ENCODE data around the gene GOLGA7B.

DNA sequence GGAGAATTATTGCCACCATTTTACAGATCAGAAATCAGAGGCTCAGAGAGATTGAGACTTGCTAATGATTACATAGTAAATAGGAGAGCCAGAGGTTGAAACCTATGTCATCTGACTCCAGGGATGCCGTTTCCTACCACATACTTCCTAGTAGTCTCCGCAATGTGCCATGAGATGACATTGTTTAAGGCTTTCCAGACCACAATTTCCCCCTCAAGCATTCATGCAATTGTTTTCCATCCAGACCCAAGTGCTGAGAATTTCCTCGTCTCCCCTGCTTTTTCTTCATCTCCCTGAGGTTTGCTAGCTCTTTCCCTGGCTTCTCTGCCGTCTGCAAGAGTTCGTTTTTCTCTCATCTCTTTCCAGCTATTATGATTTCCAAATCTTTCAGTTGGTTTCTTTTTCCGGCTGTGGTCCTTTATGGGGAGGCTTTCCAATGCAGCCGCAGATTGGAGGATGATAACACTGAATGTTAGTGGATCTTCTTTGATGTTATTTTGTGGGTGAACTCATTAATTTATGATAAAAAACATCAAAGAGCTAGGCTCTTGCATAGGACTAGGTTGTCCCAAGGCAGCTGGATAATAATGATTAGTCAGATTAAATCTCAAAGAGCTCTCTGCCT is 6.9 kb upstream of the GOLGA7B start:
- no peak for TF ChIP-seq ESRRG (CRISPR knock-in tag; IDR thresholded peaks at IDR 0.05)
- no peak for TF ChIP-seq RARB (CRISPR knock-in tag; IDR thresholded peaks at IDR 0.05)
- TF ChIP-seq, protein P1, sequence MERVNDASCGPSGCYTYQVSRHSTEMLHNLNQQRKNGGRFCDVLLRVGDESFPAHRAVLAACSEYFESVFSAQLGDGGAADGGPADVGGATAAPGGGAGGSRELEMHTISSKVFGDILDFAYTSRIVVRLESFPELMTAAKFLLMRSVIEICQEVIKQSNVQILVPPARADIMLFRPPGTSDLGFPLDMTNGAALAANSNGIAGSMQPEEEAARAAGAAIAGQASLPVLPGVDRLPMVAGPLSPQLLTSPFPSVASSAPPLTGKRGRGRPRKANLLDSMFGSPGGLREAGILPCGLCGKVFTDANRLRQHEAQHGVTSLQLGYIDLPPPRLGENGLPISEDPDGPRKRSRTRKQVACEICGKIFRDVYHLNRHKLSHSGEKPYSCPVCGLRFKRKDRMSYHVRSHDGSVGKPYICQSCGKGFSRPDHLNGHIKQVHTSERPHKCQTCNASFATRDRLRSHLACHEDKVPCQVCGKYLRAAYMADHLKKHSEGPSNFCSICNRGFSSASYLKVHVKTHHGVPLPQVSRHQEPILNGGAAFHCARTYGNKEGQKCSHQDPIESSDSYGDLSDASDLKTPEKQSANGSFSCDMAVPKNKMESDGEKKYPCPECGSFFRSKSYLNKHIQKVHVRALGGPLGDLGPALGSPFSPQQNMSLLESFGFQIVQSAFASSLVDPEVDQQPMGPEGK (CRISPR knock-in tag; IDR thresholded peaks at IDR 0.05; ENCODE audit: borderline replicate concordance): no peak
- TF ChIP-seq ZC3H10 (CRISPR knock-in tag; IDR thresholded peaks at IDR 0.05): no peak
- no peak for TF ChIP-seq ARNTL (CRISPR knock-in tag; IDR thresholded peaks at IDR 0.05; ENCODE audit: borderline replicate concordance, low read depth)
- TF ChIP-seq OSR1 (CRISPR knock-in tag; IDR thresholded peaks at IDR 0.05): no peak
- no peak for TF ChIP-seq CSDC2 (CRISPR knock-in tag; IDR thresholded peaks at IDR 0.05)
- no peak for TF ChIP-seq ZFP30 (CRISPR knock-in tag; IDR thresholded peaks at IDR 0.05)
- TF ChIP-seq ZNF8 (CRISPR knock-in tag; IDR thresholded peaks at IDR 0.05): no peak
- no peak for TF ChIP-seq ZNF70 (CRISPR knock-in tag; IDR thresholded peaks at IDR 0.05)
- TF ChIP-seq TOX (CRISPR knock-in tag; IDR thresholded peaks at IDR 0.05; ENCODE audit: borderline replicate concordance): no peak
- TF ChIP-seq SNAI2 (CRISPR knock-in tag; IDR thresholded peaks at IDR 0.05): no peak

Measured in SK-N-SH treated with all-trans-retinoic acid at 6 μM for 48 hours (cell line).